GM21390 (cell line): Measurements from ENCODE around the gene SPRR1A.
A peak's percentile ranks its signal among the peaks of the same experiment; 100 is the strongest.

Experiments
- ATAC-seq: cut with Tn5 transposase; IDR thresholded peaks from one replicate; pipeline ENCODE4 v1.9.1; 2021; ENCODE audit not compliant: unreplicated experiment

SPRR1A gene

DNA sequence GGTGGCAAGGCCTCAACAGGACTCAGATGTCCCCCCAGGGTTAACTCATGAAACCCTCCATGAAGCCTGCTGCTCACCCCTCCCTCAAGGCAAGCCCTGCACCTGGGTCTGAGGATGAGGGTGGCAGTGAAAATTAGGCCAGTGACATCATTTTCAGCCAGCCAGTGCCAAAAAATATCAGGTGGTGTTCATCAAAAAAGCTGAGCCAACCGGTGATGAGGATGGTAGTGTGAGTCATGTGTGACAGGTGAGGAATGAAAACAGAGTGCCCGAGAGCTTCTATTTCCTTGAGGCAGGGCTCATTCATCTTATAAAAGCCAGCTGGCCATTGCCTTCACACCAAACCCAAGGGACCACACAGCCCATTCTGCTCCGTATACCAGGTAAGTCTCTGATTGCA is at the start of gene SPRR1A:
TSS of gene SPRR1A (plus strand) at position 339 of the 400 bp plus-strand sequence. CDS start 1,150 bp downstream, outside the sequence.
- no peak for ATAC-seq

- no peak for ATAC-seq
Observed at GRCh38 chr1:152940614-152941013, 43.3 kb upstream of the SPRR1A start.

DNA sequence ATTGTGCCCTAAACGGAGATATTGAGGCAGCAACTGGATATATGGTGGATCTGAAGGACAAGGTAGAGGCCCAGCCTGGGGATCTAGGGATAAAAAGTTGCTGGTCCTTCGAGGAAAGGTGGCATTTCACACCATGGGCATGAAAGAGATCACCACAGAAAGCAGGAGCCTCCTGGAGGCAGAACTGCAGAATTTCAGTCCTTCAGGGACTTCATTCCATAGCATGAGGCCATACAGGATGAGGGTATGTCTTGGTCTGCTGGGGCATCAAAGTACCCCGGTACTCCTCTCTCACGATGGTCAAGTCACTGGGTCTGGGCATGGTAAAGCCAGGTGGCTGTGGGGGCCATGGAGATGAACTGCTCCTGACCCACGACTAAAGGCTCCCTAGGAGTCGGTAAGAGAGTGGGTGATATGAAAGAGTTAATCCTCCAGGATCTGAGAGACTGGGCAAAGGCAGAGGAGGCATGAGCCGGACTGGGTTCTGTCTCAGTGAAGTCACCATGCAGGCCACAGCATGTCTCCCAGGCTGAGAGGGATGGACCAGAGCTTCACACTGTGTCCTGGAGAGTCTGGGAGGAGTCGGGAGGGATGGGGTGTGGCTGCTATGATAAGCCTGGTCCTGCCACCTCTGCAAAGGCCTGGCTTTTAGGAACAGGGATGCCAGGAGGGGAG is 42.7 kb upstream of the SPRR1A start:
- no peak for ATAC-seq

GRCh38 chr1:152942161-152942560 is 41.7 kb upstream of the SPRR1A start:
- no peak for ATAC-seq

- ATAC-seq: no peak
Observed at GRCh38 chr1:152946248-152946647, 37.6 kb upstream of the SPRR1A start.

- no peak for ATAC-seq
Observed at GRCh38 chr1:152946651-152947256, 37.1 kb upstream of the SPRR1A start, which contains the start of gene SPRR5. TSS of gene SPRR5 (plus strand) at chr1:152947206. CDS start at chr1:152948555, 1,349 bp downstream.

DNA sequence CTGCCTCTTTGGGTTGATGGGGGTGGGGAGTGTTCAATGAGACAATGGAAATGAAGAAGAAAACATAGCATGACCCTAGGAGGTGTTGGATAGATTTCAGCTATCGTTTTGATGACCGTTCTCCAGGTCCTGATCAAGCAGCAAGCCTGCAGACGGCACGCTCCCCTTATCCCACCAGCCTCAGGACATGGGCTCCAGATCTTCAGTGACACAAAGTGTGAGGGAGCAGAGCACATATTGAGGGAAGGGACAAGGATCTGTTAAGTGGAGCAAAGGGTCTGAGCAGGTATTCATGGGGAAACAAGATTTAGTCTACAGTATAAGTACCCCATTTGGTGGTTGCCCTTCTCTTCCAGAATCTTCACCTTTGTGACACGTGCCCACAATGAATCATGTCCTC is 32.2 kb upstream of the SPRR1A start:
- no peak for ATAC-seq

- ATAC-seq: no peak
Observed at GRCh38 chr1:152953761-152954160, 30.1 kb upstream of the SPRR1A start.

DNA sequence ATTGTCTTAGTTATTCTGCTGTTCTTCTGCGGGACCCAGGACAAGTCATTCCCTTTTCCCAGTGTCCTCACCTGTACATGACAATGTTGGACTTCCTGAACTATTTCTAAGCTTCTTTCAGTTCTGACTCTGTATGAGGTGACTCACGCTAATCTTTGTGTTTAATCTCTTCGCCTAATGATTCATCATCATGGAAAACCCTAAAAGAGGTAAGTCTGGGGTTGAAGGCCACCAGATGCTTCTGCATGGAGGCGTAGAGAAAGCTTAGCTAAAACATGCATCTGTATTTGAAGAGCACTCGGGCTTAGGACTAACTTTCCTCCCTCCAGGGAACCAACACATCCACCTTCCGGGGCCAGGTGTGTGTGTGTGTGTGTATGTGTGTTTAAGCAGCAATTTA is 29.4 kb upstream of the SPRR1A start:
- no peak for ATAC-seq

GRCh38 chr1:152957561-152957960 is 26.3 kb upstream of the SPRR1A start:
- ATAC-seq: no peak

- no peak for ATAC-seq
Observed at GRCh38 chr1:152959273-152959672, 24.6 kb upstream of the SPRR1A start.

DNA sequence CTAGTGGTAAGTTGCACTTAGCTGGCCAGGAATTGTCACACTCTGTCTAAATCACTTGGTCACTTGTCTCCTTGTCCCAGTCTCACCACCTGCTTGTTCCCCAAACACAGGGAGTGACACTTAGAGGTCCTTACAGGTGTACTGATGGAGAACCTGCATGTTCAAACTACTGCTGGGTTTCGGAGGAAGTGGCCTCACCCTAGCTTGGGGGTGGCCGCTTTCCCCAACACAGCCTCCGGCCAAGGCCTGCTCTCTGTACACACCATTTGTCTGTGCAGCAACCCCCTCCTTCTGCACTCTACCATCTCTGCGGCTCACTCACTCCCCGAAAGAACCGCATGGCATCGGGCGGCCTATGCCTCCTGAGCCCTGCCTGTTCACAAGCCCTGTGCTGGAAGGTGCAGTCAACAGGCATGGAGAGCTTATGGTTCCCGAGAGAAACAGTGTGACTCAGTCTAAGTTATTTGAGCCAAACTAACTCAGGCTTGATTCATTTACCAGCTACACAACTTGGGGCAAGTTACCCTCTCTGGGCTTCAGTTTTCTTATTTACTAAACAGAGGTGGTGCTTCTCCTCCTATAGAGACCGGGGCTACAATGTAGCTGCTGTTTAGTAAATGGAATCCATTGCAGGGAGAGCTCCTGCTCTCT is 24.0 kb upstream of the SPRR1A start:
- no peak for ATAC-seq

GRCh38 chr1:152960452-152961044 is 23.3 kb upstream of the SPRR1A start:
- ATAC-seq: no peak

- ATAC-seq: no peak
Observed at GRCh38 chr1:152961226-152961891, 22.5 kb upstream of the SPRR1A start.

GRCh38 chr1:152962876-152963415 is 20.9 kb upstream of the SPRR1A start:
- no peak for ATAC-seq

DNA sequence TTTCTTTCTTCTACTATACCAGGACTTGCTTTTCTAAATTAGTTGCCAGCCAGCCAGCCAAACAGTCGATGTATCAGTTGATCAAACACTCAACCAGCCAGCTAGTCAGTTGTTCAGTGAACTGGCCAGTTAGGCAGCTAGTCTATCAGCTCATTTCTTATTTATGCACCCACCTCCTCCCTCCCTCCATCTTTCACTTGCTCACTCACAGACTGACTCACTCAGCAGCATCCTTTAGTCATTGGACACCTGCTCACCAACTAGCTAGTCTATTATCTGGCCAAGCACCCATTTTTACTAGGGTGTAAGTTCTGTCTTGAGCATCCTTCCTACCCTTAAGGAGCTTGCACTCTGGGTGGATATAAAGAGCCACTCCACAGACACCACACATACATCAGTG is 19.3 kb upstream of the SPRR1A start:
- ATAC-seq: no peak

- ATAC-seq: no peak
Observed at GRCh38 chr1:152965853-152966252, 18.0 kb upstream of the SPRR1A start.

DNA sequence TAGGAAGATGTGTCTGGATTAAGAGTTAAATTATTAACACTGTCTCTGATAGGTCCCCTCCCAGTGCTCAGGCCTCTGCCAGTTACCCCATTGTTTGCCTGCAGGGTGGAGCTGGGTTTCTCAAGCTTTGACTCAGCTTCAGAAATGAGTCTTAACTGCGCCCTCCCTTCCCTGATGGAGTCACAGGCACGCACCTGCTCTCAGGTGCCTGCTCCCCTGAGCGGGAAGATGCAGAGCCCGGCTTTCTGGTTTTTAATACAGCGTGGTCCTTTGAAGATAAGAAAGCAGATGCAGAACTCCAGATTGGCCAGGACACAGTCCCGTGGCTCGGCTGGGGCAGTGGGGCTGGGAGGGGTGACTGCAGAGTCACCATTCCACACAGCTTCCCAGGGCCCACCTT is 16.7 kb upstream of the SPRR1A start:
- no peak for ATAC-seq

DNA sequence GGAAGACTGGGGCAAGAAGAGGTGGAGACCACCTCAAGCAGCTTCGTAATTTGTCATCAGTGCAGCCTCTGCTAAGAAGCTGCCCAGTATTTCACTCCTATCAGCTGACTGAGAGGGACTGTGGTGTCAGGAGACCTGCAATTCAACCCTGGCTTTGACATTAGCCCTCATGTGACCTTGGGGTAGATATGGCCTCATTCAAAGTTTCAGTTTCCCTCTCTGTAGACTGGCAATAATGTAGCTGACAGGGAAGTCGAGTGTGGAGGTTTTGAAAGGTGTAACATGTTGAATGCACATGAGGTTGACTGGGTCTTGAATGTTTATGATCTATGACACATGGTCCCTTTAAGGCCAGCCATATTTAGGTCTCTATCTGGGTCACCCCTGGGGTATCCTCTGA is 15.6 kb upstream of the SPRR1A start:
- ATAC-seq: peak; percentile 91

DNA sequence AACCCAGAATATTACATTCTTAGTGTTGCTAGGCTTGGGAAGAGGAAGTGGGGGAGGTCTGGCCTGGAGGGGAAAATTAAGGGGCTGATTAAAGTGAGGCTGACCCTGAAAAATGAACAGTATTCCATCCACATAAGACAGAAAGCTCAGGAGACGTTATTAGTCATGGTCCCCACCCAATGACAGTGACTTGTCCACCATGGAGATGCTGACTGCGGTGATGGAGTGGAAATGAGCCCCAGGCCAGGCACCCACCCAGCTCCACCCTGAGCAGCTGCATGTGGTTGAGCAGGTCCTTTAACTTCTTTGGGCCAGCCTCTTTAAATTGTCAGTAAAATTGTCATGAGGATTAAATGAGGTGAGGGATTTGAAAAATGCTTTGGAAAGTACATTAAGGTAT is 14.8 kb upstream of the SPRR1A start:
- no peak for ATAC-seq

- no peak for ATAC-seq
Observed at GRCh38 chr1:152970495-152970894, 13.4 kb upstream of the SPRR1A start, which contains the start of gene SPRR4. TSS of gene SPRR4 (plus strand) at chr1:152970648. CDS start at chr1:152971891, 1,243 bp downstream.
